SK-N-SH (cell line): Measurements from ENCODE around the gene NUMB. TPM values are rescaled to one million over a fixed set of nuclear protein-coding genes. Genes with fewer than 3 reads are reported as not detected.

Experiments used
- CTCF ChIA-PET: fragments of 300-600, 350-600 bp; formaldehyde crosslinking; extraction: SDS; loops from one replicate; lab custom pipeline; 2021; lab: Yijun Ruan, JAX
- POLR2A ChIA-PET: fragments of 350-600 bp; sonication (Branson Sonifier 250); formaldehyde crosslinking; extraction: SDS; loops from one replicate; lab custom pipeline; 2020; ENCODE audit warnings: antibody characterized with exemption, inconsistent platforms; lab: Yijun Ruan, JAX
- DNase-seq: peaks from one replicate; pipeline ENCODE4 v3.0.0; 2012
- H2AFZ ChIP-seq: fragments of 200-600 bp; sonication (generic); 2 replicates; pipeline ENCODE4 v1.8.1; 2016; ENCODE audit warnings: antibody characterized with exemption, mild to moderate bottlenecking, low read depth
- H3F3A ChIP-seq: fragments of 200-600 bp; sonication (generic); replicated peaks from 2 replicates; pipeline ENCODE3; 2016; ENCODE audit warnings: antibody characterized with exemption, mild to moderate bottlenecking; ENCODE audit not compliant: insufficient read depth
- H3K27ac ChIP-seq, 2 experiments: fragments of 200-500 bp in 1 of 2; fragments of 200-600 bp in 1 of 2; sonication (Bioruptor generic) in 1 of 2; sonication (generic), shearing (Covaris generic) in 1 of 2; 2 replicates each; pipeline versions ENCODE4 v1.5.1 to v1.6.1; 2014 to 2016; ENCODE audit warnings: low read depth in 2 of 2, inconsistent platforms in 1 of 2, low read length in 1 of 2, mild to moderate bottlenecking in 1 of 2, mixed read lengths in 1 of 2
- H3K27me3 ChIP-seq: fragments of 200-600 bp; sonication (generic), shearing (Covaris generic); 2 replicates; pipeline ENCODE4 v1.6.1; 2016; ENCODE audit warnings: mixed run types; ENCODE audit not compliant: insufficient read depth
- H3K36me3 ChIP-seq, 2 experiments: fragments of 200-500 bp in 1 of 2; fragments of 200-600 bp in 1 of 2; sonication (Bioruptor generic) in 1 of 2; sonication (generic) in 1 of 2; replicated peaks in 1 of 2; 2 replicates each; pipeline versions ENCODE3 to v1.5.1; 2014 to 2016; ENCODE audit warnings: low read length in 1 of 2, mild to moderate bottlenecking in 1 of 2; ENCODE audit not compliant: insufficient read depth in 2 of 2, control insufficient read depth in 1 of 2
- H3K4me1 ChIP-seq, 2 experiments: fragments of 200-500 bp in 1 of 2; fragments of 200-600 bp in 1 of 2; sonication (Bioruptor generic) in 1 of 2; sonication (generic), shearing (Covaris generic) in 1 of 2; 2 replicates each; pipeline versions ENCODE4 v1.5.1 to v1.6.1; 2014 to 2016; ENCODE audit warnings: low read depth in 1 of 2, low read length in 1 of 2, mixed run types in 1 of 2; ENCODE audit not compliant: insufficient read depth in 2 of 2, control insufficient read depth in 1 of 2
- H3K4me2 ChIP-seq: fragments of 200-600 bp; sonication (generic), shearing (Covaris generic); 2 replicates; pipeline ENCODE4 v1.6.1; 2017; ENCODE audit warnings: mixed run types
- H3K4me3 ChIP-seq, 2 experiments: fragments of 200-500 bp in 1 of 2; fragments of 200-600 bp in 1 of 2; sonication (Bioruptor generic) in 1 of 2; sonication (generic), shearing (Covaris generic) in 1 of 2; 2 replicates each; pipeline versions ENCODE4 v1.5.1 to v1.8.1; 2014 to 2016; ENCODE audit warnings: low read depth in 2 of 2, inconsistent platforms in 1 of 2, low read length in 1 of 2, mild to moderate bottlenecking in 1 of 2, mixed read lengths in 1 of 2, moderate library complexity in 1 of 2
- H3K79me2 ChIP-seq: fragments of 200-600 bp; sonication (generic); 2 replicates; pipeline ENCODE4 v1.8.1; 2017; ENCODE audit warnings: mild to moderate bottlenecking; ENCODE audit not compliant: insufficient read depth
- H3K9ac ChIP-seq: fragments of 200-600 bp; sonication (generic); 2 replicates; pipeline ENCODE4 v1.6.1; 2017; ENCODE audit warnings: mixed run types
- H3K9me2 ChIP-seq: fragments of 200-600 bp; sonication (generic); 2 replicates; pipeline ENCODE4 v1.6.1; 2017; ENCODE audit warnings: mixed run types
- H3K9me3 ChIP-seq: fragments of 200-600 bp; sonication (generic); 2 replicates; pipeline ENCODE4 v1.6.1; 2017; ENCODE audit warnings: mixed run types, mild to moderate bottlenecking, moderate library complexity
- H4K20me1 ChIP-seq: fragments of 200-600 bp; sonication (generic); 2 replicates; pipeline ENCODE4 v1.6.1; 2017; ENCODE audit warnings: mild to moderate bottlenecking, mixed run types; ENCODE audit not compliant: insufficient read depth
- CHD2 ChIP-seq: fragments of 150-350 bp; IDR thresholded peaks from 2 replicates; pipeline ENCODE4 v1.6.1; 2018; ENCODE audit warnings: low read length; ENCODE audit not compliant: partially characterized antibody
- ELF1 ChIP-seq: IDR thresholded peaks from 2 replicates; pipeline ENCODE4 v1.4.0; 2012
- EP300 ChIP-seq, 2 experiments: IDR thresholded peaks; 2 replicates each; pipeline versions ENCODE4 v1.4.0 to v1.6.1; 2012; ENCODE audit warnings: borderline replicate concordance in 1 of 2, low read depth in 1 of 2, low read length in 1 of 2
- FOSL2 ChIP-seq: IDR thresholded peaks from 2 replicates; pipeline ENCODE4 v1.4.0; 2012; ENCODE audit warnings: low read depth, mild to moderate bottlenecking, moderate library complexity, borderline replicate concordance
- FOXM1 ChIP-seq: IDR thresholded peaks from 2 replicates; pipeline ENCODE4 v1.4.0; 2012; ENCODE audit warnings: low read depth, mild to moderate bottlenecking
- GABPA ChIP-seq: IDR thresholded peaks from 2 replicates; pipeline ENCODE4 v1.4.0; 2012; ENCODE audit warnings: low read depth, mild to moderate bottlenecking
- JUND ChIP-seq: IDR thresholded peaks from 2 replicates; pipeline ENCODE4 v1.4.0; 2012
- MAX ChIP-seq: IDR thresholded peaks from 2 replicates; pipeline ENCODE4 v1.4.0; 2012; ENCODE audit warnings: low read depth
- MEF2A ChIP-seq: IDR thresholded peaks from 2 replicates; pipeline ENCODE4 v1.4.0; 2012; ENCODE audit warnings: low read depth, borderline replicate concordance
- NRF1 ChIP-seq: IDR thresholded peaks from 2 replicates; pipeline ENCODE4 v1.6.1; 2012; ENCODE audit warnings: low read depth, mild to moderate bottlenecking, low read length
- RAD21 ChIP-seq: IDR thresholded peaks from 2 replicates; pipeline ENCODE4 v1.6.1; 2012; ENCODE audit warnings: mild to moderate bottlenecking, low read length
- RCOR1 ChIP-seq: fragments of 150-350 bp; IDR thresholded peaks from 2 replicates; pipeline ENCODE4 v1.6.1; 2017; ENCODE audit warnings: antibody characterized with exemption, low read length
- SIN3A ChIP-seq: IDR thresholded peaks from 2 replicates; pipeline ENCODE4 v1.6.1; 2012; ENCODE audit warnings: low read depth, mild to moderate bottlenecking, low read length, moderate library complexity, borderline replicate concordance
- TEAD4 ChIP-seq: IDR thresholded peaks from 2 replicates; pipeline ENCODE4 v1.4.0; 2012; ENCODE audit warnings: mild to moderate bottlenecking, borderline replicate concordance; ENCODE audit not compliant: insufficient read depth
- USF1 ChIP-seq: IDR thresholded peaks from 2 replicates; pipeline ENCODE4 v1.4.0; 2012; ENCODE audit warnings: low read depth, borderline replicate concordance
- USF2 ChIP-seq: fragments of 150-350 bp; IDR thresholded peaks from 2 replicates; pipeline ENCODE4 v1.6.1; 2017; ENCODE audit warnings: antibody characterized with exemption, low read length, low read depth, borderline replicate concordance
- YY1 ChIP-seq: IDR thresholded peaks from 2 replicates; pipeline ENCODE4 v1.4.0; 2012; ENCODE audit warnings: low read depth, mild to moderate bottlenecking
- WGBS: methylation state at CpG from one replicate; pipeline ENCODE4 v1.1.6; 2017; ENCODE audit warnings: low lambda C conversion rate; 5-methylcytosine and 5-hydroxymethylcytosine counted together
- polyA plus RNA-seq, 3 experiments: library from polyadenylated mRNA; depleted of rRNA; stranded (reverse); fragments of >200 nt; gene quantifications; 2 replicates each; pipeline ENCODE4 v1.2.3, GENCODE V29; 2012
- TF ChIP-seq, protein P1 (sequence below): IDR thresholded peaks from 2 replicates; pipeline ENCODE4 v1.6.1; 2012; ENCODE audit warnings: mild to moderate bottlenecking, low read depth, low read length, moderate library complexity
- TF ChIP-seq, protein P2 (sequence below): IDR thresholded peaks from 2 replicates; pipeline ENCODE4; 2012

The NUMB gene
- polyA plus RNA-seq, 1 of the 3 experiments (the other 2 are of a cell fraction), result 58.4 TPM

DNA sequence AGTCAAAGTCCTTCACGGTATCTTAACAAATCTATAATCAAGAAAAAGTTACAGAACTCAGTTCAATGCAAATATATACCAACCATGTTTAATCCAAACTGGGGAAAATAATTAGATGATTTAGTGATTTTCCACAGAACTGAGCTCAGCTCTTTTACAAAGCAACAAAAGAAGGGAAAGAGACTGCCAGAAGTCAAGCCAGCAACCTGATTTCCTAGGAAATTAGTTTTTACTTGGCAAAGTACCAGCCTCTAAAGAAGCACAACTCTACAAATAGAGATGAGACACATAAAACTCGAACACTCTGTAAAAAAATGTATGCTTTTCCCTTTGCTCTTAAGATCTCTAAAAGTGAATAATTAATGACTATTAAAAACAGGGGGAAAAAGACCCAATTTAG lies 19.4 kb downstream of the NUMB start (continued):
- no peak for TF ChIP-seq MEF2A

- H3K27ac ChIP-seq, result no peak overlapping the region
- ChIA-PET CTCF (interaction anchor here (1.2 kb wide), 1 partner anchor 21 kb away, joined by 3 read pairs; the partner anchor contains the start of gene NUMB), POLR2A (no interaction called here)
- no peak overlapping the region for H3K4me3 ChIP-seq
- TF ChIP-seq RAD21 (no peak), YY1 (no peak), EP300 (IDR thresholded peaks at IDR 0.05; ENCODE audit: borderline replicate concordance in 1 of 2, low read depth in 1 of 2, low read length in 1 of 2) (no peak), MAX (no peak), NRF1 (no peak), SIN3A (no peak), GABPA (no peak), USF2 (no peak)
- TF ChIP-seq, protein P1, sequence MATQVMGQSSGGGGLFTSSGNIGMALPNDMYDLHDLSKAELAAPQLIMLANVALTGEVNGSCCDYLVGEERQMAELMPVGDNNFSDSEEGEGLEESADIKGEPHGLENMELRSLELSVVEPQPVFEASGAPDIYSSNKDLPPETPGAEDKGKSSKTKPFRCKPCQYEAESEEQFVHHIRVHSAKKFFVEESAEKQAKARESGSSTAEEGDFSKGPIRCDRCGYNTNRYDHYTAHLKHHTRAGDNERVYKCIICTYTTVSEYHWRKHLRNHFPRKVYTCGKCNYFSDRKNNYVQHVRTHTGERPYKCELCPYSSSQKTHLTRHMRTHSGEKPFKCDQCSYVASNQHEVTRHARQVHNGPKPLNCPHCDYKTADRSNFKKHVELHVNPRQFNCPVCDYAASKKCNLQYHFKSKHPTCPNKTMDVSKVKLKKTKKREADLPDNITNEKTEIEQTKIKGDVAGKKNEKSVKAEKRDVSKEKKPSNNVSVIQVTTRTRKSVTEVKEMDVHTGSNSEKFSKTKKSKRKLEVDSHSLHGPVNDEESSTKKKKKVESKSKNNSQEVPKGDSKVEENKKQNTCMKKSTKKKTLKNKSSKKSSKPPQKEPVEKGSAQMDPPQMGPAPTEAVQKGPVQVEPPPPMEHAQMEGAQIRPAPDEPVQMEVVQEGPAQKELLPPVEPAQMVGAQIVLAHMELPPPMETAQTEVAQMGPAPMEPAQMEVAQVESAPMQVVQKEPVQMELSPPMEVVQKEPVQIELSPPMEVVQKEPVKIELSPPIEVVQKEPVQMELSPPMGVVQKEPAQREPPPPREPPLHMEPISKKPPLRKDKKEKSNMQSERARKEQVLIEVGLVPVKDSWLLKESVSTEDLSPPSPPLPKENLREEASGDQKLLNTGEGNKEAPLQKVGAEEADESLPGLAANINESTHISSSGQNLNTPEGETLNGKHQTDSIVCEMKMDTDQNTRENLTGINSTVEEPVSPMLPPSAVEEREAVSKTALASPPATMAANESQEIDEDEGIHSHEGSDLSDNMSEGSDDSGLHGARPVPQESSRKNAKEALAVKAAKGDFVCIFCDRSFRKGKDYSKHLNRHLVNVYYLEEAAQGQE, result no peak
- peaks cover 0 to 7% of the 10 kb centered on the region in 2 experiments for H3K36me3 ChIP-seq
- 97% methylated on average over 2 of the region's 2 CpGs for WGBS
- DNase-seq, result no peak
- peaks cover 97% of the 10 kb centered on the region for H3K79me2 ChIP-seq
- H2AFZ ChIP-seq, result no peak overlapping the region
- H3K9me2 ChIP-seq, result no peaks in the 10 kb centered on the region
- H3K9me3 ChIP-seq, result no peaks in the 10 kb centered on the region
- peaks cover 2 to 7% of the 10 kb centered on the region in 2 experiments; a peak in 3 of 4 replicates for H3K4me1 ChIP-seq
- no peak overlapping the region for H3K4me2 ChIP-seq
- H3K9ac ChIP-seq, result no peak overlapping the region
- no peaks in the 10 kb centered on the region for H3F3A ChIP-seq
- peaks cover 70% of the 10 kb centered on the region for H4K20me1 ChIP-seq
- no peaks in the 10 kb centered on the region for H3K27me3 ChIP-seq
Observed at GRCh38 chr14:73437206-73437605, 21.1 kb downstream of the NUMB start.

- H3K36me3 ChIP-seq, result peaks cover 0 to 8% of the 10 kb centered on the region in 2 experiments
- no peaks in the 10 kb centered on the region for H3K9me2 ChIP-seq
- H3K4me1 ChIP-seq, result peaks cover 0 to 14% of the 10 kb centered on the region in 2 experiments; a peak in 2 of 4 replicates
- no peak overlapping the region for H2AFZ ChIP-seq
- no peak overlapping the region for H3K27ac ChIP-seq
- H3K4me3 ChIP-seq, result no peak overlapping the region
- peaks cover 9% of the 10 kb centered on the region for H3F3A ChIP-seq
- DNase-seq, result no peak
- ChIA-PET CTCF (no interaction called here), POLR2A (no interaction called here)
- H3K27me3 ChIP-seq, result no peaks in the 10 kb centered on the region
- peaks cover 99% of the 10 kb centered on the region for H3K79me2 ChIP-seq
- peaks cover 63% of the 10 kb centered on the region for H4K20me1 ChIP-seq
- H3K9ac ChIP-seq, result no peak overlapping the region
- 87% methylated on average over 3 of the region's 3 CpGs for WGBS
- no peak overlapping the region for H3K4me2 ChIP-seq
- no peaks in the 10 kb centered on the region for H3K9me3 ChIP-seq
- no peak for TF ChIP-seq CHD2
- no peak for TF ChIP-seq ELF1
- TF ChIP-seq FOXM1, result no peak
- TF ChIP-seq SIN3A, result no peak
- no peak for TF ChIP-seq YY1
- no peak for TF ChIP-seq RCOR1
- TF ChIP-seq FOSL2, result no peak
- TF ChIP-seq JUND, result no peak
- no peak for TF ChIP-seq USF1
- TF ChIP-seq, protein P2, sequence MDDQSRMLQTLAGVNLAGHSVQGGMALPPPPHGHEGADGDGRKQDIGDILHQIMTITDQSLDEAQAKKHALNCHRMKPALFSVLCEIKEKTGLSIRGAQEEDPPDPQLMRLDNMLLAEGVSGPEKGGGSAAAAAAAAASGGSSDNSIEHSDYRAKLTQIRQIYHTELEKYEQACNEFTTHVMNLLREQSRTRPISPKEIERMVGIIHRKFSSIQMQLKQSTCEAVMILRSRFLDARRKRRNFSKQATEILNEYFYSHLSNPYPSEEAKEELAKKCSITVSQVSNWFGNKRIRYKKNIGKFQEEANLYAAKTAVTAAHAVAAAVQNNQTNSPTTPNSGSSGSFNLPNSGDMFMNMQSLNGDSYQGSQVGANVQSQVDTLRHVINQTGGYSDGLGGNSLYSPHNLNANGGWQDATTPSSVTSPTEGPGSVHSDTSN, result no peak
- no peak for TF ChIP-seq TEAD4
- no peak for TF ChIP-seq NRF1
Observed at GRCh38 chr14:73432124-73432523, 26.2 kb downstream of the NUMB start.
